Calu3 (cell line): ENCODE data around the gene DLG2. TPM values are rescaled to one million over a fixed set of nuclear protein-coding genes. Genes with fewer than 3 reads are reported as not detected.

Source experiments
- BruUV-seq: library from RNA; stranded (reverse); fragments of 400-500 nt; replicated peaks from 2 replicates; lab custom pipeline; 2021; lab: Mats Ljungman, UMichigan
- CTCF ChIA-PET: fragments of 300-600 bp; sonication (Branson Sonifier 250); formaldehyde crosslinking; loops from one replicate; lab custom pipeline; 2022; ENCODE audit warnings: antibody characterized with exemption; lab: Charles Lee
- DNase-seq: peaks from one replicate; pipeline ENCODE4 v3.0.0; 2022
- H3K27ac Mint-ChIP-seq: one replicate; pipeline ENCODE4 v1.8.0; 2022; ENCODE audit warnings: mixed read lengths; ENCODE audit not compliant: unreplicated experiment
- H3K27me3 Mint-ChIP-seq: one replicate; pipeline ENCODE4 v1.8.0; 2022; ENCODE audit warnings: mixed read lengths; ENCODE audit not compliant: unreplicated experiment
- H3K36me3 Mint-ChIP-seq: one replicate; pipeline ENCODE4 v1.8.0; 2022; ENCODE audit warnings: mild to moderate bottlenecking, moderate library complexity, mixed read lengths; ENCODE audit not compliant: insufficient read depth, unreplicated experiment
- H3K4me1 Mint-ChIP-seq: one replicate; pipeline ENCODE4 v1.8.0; 2022; ENCODE audit warnings: mild to moderate bottlenecking, low read depth, mixed read lengths; ENCODE audit not compliant: unreplicated experiment
- H3K4me3 Mint-ChIP-seq: one replicate; pipeline ENCODE4 v1.8.0; 2022; ENCODE audit warnings: mild to moderate bottlenecking, low read depth, moderate library complexity, mixed read lengths; ENCODE audit not compliant: unreplicated experiment
- H3K9me3 Mint-ChIP-seq: one replicate; pipeline ENCODE4 v1.8.0; 2022; ENCODE audit warnings: low read depth, mixed read lengths; ENCODE audit not compliant: unreplicated experiment
- intact Hi-C: fragments of 100-400 bp; cut with micrococcal nuclease; formaldehyde crosslinking; loops from one replicate; pipeline ENCODE4 v1.10.0; 2022; ENCODE audit not compliant: unreplicated experiment
- total RNA-seq: library from RNA; stranded (reverse); gene quantifications from 2 replicates; pipeline ENCODE4 v1.2.3, GENCODE V29; 2022
- TF ChIP-seq, protein P1 (sequence below): fragments of 200-600 bp; IDR thresholded peaks from one replicate; pipeline ENCODE4 v1.8.0; 2022; ENCODE audit warnings: antibody characterized with exemption; ENCODE audit not compliant: unreplicated experiment

The DLG2 gene
- total RNA-seq, 1 experiment from 2014 or later: 0.71 TPM

DNA sequence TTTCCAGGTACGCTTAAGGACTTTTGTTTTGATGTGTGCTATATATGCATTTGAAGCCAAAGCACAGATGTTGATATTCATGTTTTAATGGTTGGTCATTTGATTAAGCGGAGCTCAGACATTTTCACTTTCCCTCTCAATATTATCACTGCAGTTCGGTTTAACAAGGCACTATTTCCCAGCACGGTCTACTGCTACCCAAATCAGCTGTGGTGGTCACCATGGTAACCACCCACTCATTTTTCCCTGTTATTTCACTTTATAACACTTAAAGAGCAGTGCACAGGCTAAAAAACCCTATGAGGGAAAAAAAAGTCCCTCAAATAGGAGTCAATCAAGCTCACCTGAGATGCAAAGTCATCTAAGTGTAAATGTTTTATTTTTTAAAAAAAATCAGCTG, 1901.4 kb downstream of the DLG2 start:
- peaks cover 7% of the 10 kb centered on the region for H3K36me3 Mint-ChIP-seq
- no TSS peak for BruUV-seq
- H3K4me3 Mint-ChIP-seq: no peak overlapping the region
- no peaks in the 10 kb centered on the region for H3K9me3 Mint-ChIP-seq
- CTCF ChIA-PET: interaction anchor here (0.7 kb wide), 1 partner anchor 317 kb away, joined by 3 read pairs; no protein-coding TSS in a partner anchor
- peaks cover 9% of the 10 kb centered on the region for H3K27me3 Mint-ChIP-seq
- H3K4me1 Mint-ChIP-seq: peaks cover 9% of the 10 kb centered on the region
- DNase-seq: no peak
- TF ChIP-seq, protein P1, sequence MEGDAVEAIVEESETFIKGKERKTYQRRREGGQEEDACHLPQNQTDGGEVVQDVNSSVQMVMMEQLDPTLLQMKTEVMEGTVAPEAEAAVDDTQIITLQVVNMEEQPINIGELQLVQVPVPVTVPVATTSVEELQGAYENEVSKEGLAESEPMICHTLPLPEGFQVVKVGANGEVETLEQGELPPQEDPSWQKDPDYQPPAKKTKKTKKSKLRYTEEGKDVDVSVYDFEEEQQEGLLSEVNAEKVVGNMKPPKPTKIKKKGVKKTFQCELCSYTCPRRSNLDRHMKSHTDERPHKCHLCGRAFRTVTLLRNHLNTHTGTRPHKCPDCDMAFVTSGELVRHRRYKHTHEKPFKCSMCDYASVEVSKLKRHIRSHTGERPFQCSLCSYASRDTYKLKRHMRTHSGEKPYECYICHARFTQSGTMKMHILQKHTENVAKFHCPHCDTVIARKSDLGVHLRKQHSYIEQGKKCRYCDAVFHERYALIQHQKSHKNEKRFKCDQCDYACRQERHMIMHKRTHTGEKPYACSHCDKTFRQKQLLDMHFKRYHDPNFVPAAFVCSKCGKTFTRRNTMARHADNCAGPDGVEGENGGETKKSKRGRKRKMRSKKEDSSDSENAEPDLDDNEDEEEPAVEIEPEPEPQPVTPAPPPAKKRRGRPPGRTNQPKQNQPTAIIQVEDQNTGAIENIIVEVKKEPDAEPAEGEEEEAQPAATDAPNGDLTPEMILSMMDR: no peak
- intact Hi-C loops: loop anchor here (2.0 kb wide), 1 partner anchor 433 kb away; no protein-coding TSS in a partner anchor
- no peak overlapping the region for H3K27ac Mint-ChIP-seq

DNA sequence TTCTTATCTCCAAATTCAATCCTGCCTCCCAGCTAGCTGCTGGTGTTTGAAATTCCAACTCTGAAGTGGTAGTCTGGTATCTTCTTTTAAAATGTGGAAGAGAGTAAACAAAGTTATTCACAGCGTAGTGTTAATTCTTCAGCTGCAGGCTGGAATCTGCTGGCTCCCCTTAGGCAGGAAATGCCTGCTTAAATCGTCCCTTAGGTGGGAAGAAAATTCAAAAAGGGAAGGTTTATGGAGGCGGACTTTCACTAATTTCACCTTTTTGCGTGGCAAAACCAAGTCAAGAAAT, 1901.9 kb downstream of the DLG2 start:
- intact Hi-C loops: loop anchor here (2.0 kb wide), 1 partner anchor 432 kb away; no protein-coding TSS in a partner anchor
- Mint-ChIP-seq H3K27me3 (peaks cover 9% of the 10 kb centered on the region), H3K4me3 (no peak overlapping the region), H3K36me3 (peaks cover 7% of the 10 kb centered on the region), H3K9me3 (no peaks in the 10 kb centered on the region), H3K4me1 (peaks cover 9% of the 10 kb centered on the region), H3K27ac (no peak overlapping the region)
- CTCF ChIA-PET: interaction anchor here (0.7 to 2.0 kb wide), 2 partner anchors 316 to 432 kb away, joined by 3 to 24 read pairs; no protein-coding TSS in a partner anchor
- TF ChIP-seq, protein P1: no peak
- no peak for DNase-seq
- BruUV-seq: no TSS peak

DNA sequence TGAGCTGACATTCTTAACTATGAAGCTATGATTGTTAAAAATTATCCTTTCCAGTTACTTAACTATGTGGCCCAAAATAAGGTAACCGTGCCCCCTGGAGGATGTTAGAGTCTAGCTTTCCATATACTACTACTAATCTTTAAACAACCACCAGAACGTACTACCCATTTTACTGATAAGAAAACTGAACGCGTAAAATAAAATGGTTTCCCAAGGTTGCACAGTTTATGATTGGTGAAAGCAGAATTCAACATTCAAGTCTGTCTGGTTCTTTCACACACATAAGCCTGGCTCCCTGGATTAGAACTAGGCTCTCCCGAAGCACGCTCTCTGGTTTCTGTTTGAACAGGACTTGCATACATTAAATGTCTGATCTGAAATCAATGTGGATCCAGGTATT, 1903.1 kb downstream of the DLG2 start:
- H3K36me3 Mint-ChIP-seq: peaks cover 7% of the 10 kb centered on the region
- TF ChIP-seq, protein P1: no peak
- H3K4me3 Mint-ChIP-seq: peak overlapping the region; percentile 60
- no peaks in the 10 kb centered on the region for H3K9me3 Mint-ChIP-seq
- DNase-seq: peak; percentile 7
- CTCF ChIA-PET: interaction anchor here (0.7 to 2.0 kb wide), 3 partner anchors 138 to 856 kb away, joined by 3 to 24 read pairs (median 3); no protein-coding TSS in a partner anchor
- no TSS peak for BruUV-seq
- peaks cover 9% of the 10 kb centered on the region for H3K27me3 Mint-ChIP-seq
- H3K27ac Mint-ChIP-seq: no peak overlapping the region
- intact Hi-C loops: loop anchor here (1.0 to 2.0 kb wide), 2 partner anchors 431 to 483 kb away; no protein-coding TSS in a partner anchor
- H3K4me1 Mint-ChIP-seq: peaks cover 9% of the 10 kb centered on the region

DNA sequence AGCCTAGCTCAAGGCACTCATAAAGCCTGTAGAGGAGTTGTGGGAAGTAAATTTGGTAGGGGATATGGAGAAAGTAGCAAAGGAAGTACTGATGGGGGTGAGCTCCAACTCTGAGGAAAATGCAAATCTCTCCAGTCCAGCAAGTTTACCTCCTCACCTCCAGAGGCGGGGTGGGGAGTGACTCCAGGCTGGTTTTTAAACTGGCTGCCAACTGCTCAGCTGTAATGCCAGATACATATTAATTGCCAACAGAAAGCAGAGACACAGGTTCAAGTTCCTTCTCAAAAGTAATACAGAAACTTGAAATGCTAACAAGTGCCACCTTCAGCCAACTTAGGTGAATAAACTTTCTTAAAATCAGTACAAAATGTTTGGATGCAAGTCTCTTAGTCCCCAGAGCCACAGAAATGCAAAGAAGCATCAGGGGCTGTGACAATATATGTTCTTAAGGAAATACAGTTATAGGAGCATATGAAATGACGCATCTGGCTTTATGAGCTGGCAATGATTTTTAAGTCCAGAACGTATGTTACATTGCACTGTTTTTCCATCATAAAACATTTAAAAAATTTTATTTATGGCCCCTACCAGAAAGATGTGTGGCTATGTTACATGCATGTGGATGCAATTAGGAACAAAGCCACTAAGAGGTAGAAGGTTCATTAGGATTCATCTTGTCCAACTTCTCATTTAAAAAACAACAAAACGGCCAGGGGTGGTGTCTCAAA, 1904.6 kb downstream of the DLG2 start:
- Mint-ChIP-seq H3K4me1 (peaks cover 9% of the 10 kb centered on the region), H3K27ac (no peak overlapping the region), H3K27me3 (peaks cover 9% of the 10 kb centered on the region), H3K9me3 (no peaks in the 10 kb centered on the region), H3K36me3 (peaks cover 7% of the 10 kb centered on the region), H3K4me3 (no peak overlapping the region)
- BruUV-seq: no TSS peak
- DNase-seq: no peak
- intact Hi-C loops: no loop called here
- TF ChIP-seq, protein P1: no peak
- CTCF ChIA-PET: interaction anchor here (0.7 kb wide), 1 partner anchor 82 kb away, joined by 4 read pairs; no protein-coding TSS in a partner anchor
